GM12874 (cell line): ENCODE data around the gene MAPKAP1.

Experiments
- TF ChIP-seq, protein P1 (sequence below): IDR thresholded peaks from 2 replicates; pipeline ENCODE4 v1.5.1; 2011; ENCODE audit warnings: low read depth, mild to moderate bottlenecking, control low read depth, low read length, moderate library complexity; ENCODE audit not compliant: insufficient read depth

Gene MAPKAP1

DNA sequence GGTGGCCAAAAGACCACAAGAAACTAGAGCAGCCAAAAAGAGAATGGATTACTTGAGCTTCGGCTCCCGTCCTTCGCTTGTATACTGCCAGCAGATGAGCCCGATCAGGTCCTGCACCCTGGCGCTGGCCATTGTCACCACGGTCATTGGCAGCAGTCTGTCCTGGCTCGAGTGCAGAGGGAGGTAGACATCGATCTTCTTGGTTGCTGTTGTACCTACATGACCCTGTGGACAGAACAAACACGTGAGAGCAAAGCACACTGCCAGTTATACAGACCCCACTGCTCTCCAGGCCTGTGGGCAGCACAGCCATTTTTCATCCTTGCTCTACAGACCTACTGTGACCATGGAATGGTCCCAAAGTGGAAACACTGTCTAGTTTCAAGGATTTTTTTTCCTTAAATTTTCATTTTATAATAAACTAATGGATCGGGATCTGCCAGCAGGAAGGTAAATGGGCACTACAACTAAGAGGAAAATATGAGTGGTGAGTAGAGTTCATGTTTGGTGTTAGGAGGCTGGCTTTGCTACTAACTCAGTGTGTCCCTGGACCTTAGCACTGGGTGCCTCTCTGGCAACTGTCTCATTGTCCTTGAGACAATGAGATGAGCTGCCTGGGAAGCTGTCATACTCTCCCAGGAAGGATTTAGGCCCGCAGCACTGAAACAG, 121.4 kb downstream of the MAPKAP1 start:
- TF ChIP-seq, protein P1, sequence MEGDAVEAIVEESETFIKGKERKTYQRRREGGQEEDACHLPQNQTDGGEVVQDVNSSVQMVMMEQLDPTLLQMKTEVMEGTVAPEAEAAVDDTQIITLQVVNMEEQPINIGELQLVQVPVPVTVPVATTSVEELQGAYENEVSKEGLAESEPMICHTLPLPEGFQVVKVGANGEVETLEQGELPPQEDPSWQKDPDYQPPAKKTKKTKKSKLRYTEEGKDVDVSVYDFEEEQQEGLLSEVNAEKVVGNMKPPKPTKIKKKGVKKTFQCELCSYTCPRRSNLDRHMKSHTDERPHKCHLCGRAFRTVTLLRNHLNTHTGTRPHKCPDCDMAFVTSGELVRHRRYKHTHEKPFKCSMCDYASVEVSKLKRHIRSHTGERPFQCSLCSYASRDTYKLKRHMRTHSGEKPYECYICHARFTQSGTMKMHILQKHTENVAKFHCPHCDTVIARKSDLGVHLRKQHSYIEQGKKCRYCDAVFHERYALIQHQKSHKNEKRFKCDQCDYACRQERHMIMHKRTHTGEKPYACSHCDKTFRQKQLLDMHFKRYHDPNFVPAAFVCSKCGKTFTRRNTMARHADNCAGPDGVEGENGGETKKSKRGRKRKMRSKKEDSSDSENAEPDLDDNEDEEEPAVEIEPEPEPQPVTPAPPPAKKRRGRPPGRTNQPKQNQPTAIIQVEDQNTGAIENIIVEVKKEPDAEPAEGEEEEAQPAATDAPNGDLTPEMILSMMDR = no peak

DNA sequence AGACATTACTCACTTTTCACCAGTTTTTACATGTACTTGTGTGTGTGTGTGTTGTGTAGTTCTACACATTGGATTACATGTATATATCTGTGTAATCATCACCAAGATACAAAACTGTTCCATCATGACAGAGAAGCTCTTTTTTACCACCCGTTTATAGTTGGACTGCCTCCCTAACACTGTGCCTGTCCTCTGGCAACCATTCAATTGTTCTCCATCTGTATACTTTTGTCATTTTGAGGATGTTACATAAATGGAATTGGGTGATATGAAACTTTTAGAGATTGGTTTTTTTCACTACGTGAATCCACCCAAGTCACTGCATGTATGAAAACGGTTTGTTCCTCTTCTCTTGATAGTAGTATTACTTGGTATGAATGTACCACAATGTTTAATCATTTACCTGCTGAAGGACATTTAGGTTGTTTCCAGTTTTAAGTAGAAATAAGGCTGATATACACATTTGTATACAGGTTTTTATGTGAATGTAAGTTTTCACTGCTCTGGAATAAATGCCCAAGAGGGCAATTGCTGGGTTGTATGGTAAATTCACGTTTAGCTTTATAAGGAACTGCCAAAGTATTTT, 126.2 kb downstream of the MAPKAP1 start:
- TF ChIP-seq, protein P1 = no peak

DNA sequence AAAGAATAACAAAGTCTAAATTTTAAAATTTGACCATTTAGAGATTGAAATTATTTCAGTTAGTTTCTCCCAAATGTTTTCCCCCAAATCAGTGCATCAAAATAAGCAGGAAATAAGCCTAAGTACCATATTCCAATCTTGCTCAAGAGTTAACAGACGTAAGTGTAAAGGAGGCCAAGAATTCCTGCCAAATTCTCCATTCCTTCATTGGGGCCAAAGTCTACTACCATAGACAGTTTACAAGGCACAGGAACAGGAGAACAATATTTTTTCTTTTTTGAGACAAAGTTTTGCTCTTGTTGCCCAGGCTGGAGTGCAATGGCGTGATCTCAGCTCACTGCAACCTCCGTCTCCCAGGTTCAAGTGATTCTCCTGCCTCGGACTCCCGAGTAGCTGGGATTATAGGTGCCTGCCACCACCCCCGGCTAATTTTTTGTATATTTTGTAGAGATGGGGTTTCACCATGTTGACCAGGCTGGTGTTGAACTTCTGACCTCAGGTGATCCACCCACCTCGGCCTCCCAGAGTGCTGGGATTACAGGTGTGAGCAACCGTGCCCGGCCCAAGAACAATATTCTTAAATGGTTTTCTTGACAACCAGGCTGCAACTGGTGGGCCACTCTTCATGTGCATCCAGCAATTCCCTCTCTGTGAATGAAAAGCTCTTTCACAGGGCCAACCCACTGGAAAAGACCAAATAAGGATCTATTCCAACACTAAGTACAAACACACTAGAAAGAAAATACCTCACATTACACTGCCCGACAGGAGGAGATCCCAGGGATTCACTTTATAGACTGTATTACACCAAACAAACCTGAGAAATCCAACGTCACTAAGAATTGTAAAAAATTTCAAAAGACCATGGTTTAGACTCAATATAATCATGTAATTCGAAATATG, 127.7 kb downstream of the MAPKAP1 start:
- TF ChIP-seq, protein P1 = no peak

DNA sequence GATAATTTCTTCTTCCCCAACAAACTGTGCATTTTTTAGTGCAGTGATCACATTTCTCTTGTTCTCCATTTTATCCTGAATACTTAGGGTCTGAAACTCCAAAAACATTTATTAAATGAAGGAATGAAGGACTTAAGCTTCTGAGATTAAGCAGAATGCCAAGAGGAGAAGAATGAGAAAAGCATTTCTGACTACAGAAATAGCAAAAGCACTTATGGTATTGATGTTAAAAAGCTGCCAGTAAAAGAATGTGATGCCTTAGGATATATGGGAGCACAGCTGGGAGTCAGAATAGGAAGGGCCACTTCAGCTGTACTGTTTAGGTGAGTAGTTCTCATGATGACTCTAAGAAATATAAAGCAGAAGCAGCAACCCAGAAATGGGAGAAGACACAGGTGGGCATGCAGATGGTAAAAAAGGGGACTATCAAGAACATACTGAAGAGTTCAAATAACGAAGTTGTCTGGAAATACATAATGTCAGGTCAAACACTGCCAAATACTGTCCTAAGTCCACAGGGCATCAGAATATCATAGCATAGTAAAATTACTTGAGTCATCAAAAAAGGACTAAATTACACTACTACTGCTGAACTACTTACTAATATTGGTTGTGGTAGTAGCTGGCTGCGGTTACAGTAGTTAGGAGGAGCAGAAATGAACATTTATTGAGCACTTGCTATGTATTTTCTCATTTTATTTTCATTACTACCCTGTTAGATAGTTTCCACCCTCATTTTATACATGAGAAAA, 132.7 kb downstream of the MAPKAP1 start:
- TF ChIP-seq, protein P1 = no peak

DNA sequence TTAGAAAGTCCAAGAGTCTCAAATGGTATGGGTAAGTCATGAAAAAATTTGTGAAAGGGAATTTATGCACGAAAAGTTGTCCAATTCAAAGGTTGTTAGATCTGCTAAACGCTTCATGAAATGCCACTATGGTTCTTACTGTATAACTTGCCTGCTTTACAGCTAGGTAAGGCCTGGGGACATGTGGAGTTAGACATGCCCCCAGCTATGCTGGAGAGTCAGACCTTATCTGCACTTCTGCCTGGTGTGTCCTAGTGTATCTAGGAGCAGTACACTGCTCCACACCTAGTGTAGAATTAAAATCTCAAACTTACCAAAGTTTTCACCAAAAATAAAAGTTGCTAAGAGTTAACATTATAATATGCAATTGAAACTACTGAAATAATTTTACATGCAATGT, 136.8 kb downstream of the MAPKAP1 start:
- TF ChIP-seq, protein P1 = no peak

DNA sequence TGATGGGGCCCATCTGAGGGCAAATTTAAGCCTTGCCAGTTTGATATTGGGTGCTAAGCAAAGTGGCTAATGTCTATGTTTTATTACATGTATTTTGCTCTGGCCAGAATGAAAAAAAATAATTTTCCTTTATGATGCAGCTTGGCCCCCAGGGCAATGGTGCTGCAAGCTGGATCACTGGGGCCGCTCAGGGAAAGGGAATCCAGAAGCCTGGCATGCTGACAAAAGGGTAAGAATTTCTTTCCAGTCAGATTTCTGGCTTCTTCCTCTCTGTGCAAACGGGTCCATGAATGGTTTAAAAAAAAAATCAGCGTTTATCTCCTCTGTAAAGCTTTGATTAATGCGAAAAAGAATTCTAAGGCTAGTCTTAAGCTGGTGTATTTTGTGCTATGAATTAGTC, 138.4 kb downstream of the MAPKAP1 start:
- TF ChIP-seq, protein P1 = no peak

DNA sequence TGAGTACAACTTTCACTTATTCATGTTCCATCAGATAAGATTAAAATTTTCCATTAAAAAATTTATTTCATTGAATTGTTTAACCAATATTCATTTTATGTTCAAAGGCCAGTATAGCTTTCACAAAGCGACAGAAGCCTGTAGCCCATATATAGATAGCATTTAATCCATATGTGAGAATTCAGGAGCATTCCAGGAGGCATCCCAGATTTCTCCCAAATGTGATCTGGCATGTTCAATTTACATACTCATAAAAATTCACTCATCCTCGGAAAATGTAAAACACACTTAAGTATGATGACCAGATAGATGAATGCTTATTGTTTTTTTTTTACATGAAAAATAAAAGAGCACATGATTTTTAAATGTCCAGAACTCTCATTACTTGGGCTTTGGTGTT, 141.9 kb downstream of the MAPKAP1 start:
- TF ChIP-seq, protein P1 = no peak
